HG03097 (cell line): ENCODE data around the gene ADPRS.
A peak's percentile ranks its signal among the peaks of the same experiment; 100 is the strongest.

Experiments
- ATAC-seq: cut with Tn5 transposase; IDR thresholded peaks from one replicate; pipeline ENCODE4 v1.9.1; 2021; ENCODE audit not compliant: unreplicated experiment, low FRiP score

ADPRS gene

DNA sequence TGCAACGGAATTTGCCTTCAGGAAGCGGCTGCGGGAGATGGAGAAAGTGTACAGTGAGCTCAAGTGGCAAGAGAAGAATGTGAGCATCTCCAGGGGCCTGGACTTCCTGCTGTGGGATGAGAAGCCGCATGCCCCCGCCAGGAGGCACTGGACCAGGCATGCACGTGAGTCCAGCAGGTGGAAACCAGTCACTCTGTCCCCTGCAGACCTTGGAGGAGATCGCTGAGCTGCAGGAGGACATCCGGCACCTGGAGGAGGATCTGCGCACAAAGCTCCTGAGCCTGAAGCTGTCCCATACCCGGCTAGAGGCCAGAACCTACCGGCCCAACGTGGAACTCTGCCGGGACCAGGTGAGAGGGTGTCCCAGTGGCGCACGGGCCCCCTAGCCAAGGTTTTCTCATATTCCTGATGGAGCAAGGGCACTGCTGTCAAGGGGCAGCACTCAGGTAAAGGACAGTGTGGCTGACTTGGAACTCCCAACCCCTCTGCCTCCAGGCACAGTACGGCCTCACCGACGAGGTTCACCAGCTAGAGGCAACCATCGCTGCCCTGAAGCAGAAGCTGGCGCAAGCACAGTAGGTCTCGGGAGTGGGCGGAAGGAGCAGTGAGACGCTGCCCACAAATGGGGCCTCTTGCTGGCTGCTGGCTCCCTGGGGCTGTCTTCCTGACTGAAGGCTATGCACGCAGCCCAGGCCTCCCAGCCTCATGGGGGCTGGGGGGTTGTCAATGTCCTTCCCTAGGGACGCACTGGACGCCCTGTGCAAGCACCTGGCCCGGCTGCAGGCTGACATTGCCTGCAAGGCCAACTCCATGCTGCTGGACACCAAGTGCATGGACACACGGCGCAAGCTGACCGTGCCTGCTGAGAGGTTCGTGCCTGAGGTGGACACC, 1.2 kb upstream of the ADPRS start:
- ATAC-seq = no peak

DNA sequence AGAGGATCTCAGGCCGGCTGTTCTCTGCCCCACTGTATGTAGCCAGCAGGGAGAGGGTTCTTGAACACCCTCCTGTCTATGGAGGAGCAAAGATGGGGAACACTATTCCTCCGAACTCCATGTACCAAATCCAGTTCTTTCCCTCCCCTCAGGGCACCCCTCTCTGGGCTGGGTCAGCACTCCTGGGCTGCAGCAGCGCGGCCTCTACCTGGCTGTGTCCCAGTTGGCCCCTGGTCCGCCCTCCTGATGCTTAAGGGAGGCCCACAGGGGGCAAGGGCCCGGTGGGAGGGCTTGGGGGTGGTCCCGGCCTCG, 471 bp upstream of the ADPRS start:
- ATAC-seq = peak; percentile 4

DNA sequence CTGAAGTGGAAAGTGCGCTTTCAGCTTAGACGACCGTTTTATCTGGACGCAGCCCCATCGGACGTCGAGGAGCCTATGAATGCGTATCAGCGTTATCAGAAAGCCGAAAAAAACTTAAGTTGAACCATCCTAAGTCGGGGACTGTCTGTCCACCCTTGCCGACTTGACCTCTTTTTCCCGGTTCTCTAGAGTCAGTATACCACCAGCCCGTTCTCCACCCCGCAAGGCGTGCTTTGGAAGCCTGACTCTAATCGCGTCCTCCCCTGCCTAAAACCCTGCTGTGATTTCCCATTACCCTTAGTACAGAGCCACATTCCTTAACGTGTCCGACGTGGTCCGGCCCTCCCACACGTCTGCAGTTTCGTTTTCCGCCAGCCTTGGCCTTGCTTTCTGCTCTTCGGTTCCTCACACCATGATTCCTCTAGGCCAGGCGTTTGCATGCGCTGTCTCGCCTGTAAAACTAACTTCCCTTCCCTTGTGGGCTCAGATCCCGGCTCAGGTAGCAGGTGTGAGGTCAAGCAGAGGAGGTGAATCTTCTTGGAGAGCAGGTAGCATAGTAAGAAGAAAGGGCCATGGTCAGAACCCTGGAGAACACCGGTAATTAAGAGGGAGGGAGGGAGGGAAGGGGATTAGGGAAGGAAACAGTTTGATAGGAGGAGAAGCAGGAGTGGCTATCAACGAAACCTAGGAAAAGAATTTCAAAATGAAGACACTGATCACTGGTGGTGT, 865 bp downstream of the ADPRS start:
- ATAC-seq = no peak

DNA sequence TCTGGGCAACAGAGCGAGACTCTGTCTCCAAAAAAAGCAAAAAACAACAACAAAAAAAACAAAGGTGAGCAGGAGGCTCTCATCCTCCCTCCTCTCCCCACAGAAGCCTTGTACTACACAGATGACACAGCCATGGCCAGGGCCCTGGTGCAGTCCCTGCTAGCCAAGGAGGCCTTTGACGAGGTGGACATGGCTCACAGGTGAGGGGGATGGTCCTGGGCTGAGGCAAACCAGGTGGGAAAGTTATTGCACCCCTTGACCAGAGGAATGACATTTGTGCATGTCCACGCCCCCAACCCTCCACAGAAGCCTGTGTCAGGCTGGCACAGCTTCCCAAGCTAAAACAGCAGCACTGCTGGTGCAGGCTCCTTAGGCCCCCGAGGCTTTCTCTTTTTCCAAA, 2.4 kb downstream of the ADPRS start:
- ATAC-seq = no peak

DNA sequence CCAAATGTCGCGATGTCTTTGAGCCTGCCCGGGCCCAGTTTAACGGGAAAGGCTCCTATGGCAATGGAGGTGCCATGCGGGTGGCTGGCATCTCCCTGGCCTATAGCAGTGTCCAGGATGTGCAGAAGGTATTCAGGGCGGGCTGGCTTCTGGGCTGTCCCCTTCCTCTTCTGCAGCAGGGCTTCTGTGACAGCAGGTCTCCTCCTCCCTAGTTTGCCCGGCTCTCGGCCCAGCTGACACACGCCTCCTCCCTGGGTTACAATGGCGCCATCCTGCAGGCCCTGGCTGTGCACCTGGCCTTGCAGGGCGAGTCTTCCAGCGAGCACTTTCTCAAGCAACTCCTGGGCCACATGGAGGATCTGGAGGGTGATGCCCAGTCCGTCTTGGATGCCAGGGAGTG, 3.0 kb downstream of the ADPRS start:
- ATAC-seq = no peak

DNA sequence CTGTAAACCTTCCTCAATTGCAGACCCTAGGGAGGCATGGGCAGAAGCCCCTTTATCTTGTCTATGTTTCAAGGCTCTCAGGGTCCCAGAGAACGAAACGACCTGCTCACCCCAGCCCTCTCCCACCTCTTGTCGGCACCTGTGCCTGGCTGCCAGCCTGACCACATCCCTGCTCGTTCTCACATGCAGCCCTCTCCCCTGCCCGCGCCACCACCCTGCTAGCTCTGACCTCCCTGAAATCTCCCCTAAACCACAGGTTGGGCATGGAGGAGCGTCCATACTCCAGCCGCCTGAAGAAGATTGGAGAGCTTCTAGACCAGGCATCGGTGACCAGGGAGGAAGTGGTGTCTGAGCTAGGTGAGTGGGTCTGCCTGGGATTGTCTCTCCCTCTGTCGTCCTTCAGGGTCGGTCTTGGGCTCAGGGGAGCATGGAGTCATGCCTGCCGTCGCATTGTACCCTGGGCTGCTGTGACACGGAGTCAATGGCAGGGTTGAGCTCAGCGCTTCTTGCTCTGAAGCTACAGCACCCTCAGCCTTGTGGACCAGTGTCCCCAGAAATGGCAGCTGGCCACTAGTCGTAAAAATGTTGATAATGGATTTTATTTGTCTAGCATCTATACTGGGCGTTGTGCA, 3.6 kb downstream of the ADPRS start:
- no peak for ATAC-seq

- no peak for ATAC-seq
Observed at GRCh38 chr1:36092798-36093185, 4.1 kb downstream of the ADPRS start.

DNA sequence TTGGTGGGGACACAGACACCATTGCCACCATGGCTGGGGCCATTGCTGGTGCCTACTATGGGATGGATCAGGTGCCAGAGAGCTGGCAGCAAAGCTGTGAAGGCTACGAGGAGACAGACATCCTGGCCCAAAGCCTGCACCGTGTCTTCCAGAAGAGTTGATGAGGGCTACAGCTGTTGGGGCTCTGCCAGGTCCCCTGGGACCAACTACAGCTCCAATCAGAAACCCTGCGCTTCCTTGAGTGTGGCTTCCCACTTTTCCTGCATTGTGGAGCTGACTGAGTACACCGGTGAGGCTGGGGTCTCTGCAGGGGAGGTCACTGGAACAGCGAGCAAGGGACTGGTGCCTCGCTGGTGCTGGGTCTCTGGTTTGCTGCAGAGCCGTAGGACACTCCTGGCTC, 4.5 kb downstream of the ADPRS start:
- no peak for ATAC-seq

DNA sequence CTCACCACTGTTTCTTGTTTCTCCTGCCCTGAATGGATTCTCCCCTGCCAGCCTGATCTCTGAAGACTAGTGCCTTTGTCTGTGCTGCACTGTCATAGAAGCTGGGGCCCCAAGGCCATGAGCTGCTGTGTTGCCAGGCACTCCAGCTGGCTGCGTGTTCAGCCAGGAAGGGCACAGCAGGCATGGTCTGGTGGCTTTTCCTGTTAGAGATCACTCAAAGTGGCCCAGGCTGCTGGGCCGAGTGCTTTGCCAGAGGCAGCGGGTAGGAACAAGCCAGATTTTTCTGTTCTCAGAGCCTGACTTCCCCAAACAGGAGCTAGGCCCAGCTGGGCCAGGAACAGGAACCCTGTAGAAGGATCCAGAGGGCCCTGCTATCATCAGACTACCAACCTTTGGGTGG, 5.2 kb downstream of the ADPRS start:
- ATAC-seq = no peak

- no peak for ATAC-seq
Observed at GRCh38 chr1:36094621-36095061, 5.9 kb downstream of the ADPRS start.

GRCh38 chr1:36095760-36096405, 7.2 kb downstream of the ADPRS start:
- ATAC-seq = no peak

- ATAC-seq = no peak
Observed at GRCh38 chr1:36096500-36097432, 8.1 kb downstream of the ADPRS start.

- ATAC-seq = no peak
Observed at GRCh38 chr1:36097693-36098585, 9.2 kb downstream of the ADPRS start.

DNA sequence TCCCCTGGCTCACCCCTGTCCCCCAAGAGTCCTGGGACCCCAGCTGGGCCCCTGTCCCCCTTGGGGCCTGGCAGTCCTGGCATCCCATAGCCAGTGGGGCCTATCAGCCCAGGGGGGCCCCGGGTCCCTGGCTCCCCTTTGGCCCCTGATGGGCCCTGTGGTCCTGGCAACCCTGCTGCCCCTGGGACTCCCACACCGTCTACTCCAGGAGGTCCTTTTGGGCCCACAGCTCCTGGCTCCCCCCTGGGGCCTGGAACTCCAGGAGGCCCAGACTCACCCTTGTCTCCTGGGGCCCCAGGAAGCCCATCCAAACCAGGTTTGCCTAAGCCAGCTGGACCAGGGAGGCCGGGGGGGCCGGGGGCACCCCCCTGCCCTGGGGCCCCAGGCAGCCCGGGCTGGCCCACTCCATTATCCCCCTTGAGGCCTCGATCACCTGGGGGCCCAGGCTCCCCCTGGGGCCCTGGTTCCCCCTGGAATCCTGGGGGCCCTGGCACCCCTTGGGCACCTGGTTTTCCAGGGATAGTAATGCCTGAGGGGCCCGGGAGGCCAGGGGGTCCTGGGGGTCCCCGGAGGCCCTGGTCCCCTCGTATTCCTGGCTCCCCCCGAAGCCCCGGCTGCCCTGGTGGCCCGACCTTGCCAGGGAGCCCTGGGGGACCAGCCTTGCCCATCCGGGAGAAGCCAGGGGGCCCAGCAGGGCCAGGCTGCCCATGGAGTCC, 10.1 kb downstream of the ADPRS start:
- ATAC-seq = no peak

GRCh38 chr1:36099681-36100341, 11.1 kb downstream of the ADPRS start:
- no peak for ATAC-seq

DNA sequence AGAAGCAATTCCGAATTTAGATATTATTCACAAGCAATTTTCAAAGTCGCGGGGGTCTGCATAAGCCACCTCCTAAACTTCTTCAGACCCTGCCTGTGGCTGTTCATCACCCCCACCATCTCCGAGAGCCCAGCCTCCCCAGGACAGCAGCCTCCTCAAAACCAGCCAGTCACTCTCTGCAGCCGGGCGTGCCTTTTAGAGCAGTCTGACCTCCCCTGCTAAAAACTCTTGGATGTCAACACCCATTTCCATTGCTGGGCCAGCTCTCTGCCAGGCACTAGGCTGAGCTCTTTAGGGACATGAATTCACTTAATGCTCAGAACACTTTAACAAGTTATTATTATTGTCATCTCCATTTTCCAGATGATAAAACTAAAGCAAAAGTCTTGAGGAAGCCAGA, 11.7 kb downstream of the ADPRS start:
- no peak for ATAC-seq

- no peak for ATAC-seq
Observed at GRCh38 chr1:36101546-36101945, 12.9 kb downstream of the ADPRS start.

GRCh38 chr1:36106269-36106668, 17.6 kb downstream of the ADPRS start:
- ATAC-seq = no peak
